CMK (cell line): ENCODE data around the gene CAPN12.
A peak's percentile ranks its signal among the peaks of the same experiment; 100 is the strongest.

Source experiments
- DNase-seq: peaks from one replicate; pipeline ENCODE4 v3.0.0-alpha.2; 2010; ENCODE audit warnings: low read depth

The CAPN12 gene

GRCh38 chr19:38695832-38696728, 48.2 kb downstream of the CAPN12 start:
- no peak for DNase-seq

DNA sequence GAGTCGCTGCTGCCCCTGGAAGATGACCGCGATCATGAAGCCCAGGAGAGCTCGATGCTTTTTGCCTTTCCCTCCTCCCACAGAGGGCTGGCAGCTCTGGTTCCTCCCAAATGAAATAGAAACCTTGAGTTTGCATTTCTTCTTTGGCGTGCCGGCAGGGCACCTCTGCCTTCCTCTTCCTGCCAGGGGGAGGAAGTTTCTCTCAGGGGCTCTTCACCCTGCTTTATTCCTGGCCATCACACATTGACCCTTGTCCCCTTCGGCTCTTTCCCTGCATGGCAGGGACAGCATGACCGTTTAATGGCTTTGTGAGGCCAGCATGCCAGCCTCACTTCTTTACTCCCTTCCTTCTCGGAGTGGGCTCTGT, 49.0 kb downstream of the CAPN12 start:
- DNase-seq = no peak

DNA sequence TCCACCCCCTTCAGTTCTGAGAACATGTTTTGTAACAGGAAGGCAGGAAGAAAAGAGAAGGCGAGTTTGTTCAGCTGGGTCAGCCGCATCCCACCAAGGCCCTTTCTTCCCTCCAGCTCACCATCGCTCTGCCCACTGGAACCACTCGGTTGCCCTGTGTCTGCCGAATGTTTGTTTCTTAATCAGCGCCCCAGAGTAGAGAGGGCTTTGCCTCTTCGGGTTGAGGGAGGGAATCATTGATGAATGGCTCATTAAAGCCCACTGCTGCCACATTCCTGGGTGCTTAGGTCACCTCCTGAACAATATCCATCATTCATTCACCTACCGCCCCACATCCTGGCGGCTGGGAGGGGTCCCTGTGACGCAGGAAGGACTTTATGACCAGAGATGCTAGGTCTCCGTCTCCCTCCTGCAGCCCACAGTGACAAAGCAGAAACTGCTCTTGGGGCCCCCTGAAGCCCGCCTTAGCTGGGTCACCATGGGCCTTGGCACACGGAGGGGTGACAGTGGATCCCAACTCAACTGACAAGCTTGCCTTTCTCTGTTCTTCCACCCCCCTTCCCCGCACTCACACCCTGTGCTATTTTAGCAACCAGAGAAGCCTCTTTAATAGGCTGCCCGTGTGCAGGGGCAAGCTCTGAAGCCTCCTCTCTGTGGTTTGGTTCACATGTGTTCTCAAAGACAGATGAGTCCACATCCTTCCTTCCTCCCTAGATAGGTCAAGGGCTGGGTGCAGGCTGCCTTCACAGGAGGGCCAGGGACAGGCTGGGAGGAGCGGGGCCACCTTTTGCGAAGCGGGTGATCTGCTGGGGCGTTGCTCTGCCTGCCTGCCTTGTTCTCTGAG, 50.7 kb downstream of the CAPN12 start:
- DNase-seq = peak; percentile 54

DNA sequence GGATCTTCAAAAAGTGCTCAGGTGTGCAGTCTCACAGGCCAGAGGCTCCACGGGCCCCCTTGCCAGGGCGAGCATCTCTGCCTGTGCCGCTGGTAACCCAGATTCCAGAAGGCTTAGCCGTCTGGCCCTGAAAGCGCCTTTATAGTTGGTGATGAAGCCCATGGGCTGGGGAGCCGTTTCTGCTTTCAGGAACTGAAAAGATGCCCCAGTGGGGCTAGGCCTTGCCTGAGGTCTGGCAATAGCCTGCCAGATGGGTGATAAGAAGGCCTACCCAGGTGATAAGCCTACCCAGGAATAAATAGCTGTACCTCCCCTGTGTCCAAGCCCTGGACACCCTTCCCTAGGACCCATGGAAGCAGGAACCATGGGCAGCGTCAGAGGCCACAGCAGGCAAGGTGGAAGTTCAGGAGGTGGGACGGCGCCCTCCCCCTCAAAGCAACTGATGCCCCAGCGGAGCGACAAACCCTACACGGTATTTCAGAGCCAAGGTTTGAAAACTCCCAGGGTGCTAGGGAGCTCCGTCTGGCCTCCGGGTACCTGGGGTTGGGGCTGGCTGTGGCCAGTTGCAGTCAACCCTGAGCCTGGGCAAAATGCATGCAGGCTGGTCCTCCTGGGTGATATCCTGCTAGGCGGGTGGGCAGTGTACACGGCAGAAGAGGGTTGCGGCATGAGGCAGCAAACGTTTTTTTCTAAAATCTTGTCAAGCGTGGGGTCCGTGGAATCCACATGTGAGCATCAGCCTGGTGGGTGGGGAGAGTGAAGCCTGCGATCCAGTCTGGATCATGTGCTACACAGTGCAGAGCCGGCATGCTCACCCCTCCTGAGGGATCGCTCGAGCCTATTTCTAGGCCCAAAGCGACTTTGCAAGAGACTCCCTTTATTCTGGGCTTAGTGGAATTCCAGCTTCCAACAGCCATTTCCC, 51.6 kb downstream of the CAPN12 start:
- no peak for DNase-seq

DNA sequence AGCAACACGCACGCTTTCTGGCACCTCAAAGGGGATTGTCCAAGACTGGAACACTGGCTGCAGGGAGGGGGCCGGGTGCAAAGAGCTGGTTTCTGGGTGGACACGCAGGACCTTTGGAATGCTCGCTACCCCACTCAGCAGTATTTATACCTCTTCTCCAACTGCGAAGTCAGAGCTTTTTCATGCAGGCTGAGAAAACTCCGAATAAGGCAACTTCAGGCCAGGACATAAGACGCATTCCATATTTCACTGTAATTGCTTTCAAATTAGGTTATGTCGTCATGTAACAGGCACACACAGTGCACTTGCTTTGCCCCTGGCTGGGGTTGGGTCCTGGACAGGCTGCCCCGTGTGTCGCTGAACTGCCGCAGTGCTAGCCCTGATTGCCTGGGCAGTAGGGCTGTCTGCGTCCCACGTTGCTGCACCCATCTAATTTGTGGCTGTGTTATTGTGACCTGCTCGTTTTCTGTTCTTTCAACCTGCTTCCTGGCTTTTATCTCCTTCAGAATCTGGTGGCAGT, 52.3 kb downstream of the CAPN12 start:
- no peak for DNase-seq

- DNase-seq = no peak
Measured at GRCh38 chr19:38690832-38691231, 53.4 kb downstream of the CAPN12 start.

DNA sequence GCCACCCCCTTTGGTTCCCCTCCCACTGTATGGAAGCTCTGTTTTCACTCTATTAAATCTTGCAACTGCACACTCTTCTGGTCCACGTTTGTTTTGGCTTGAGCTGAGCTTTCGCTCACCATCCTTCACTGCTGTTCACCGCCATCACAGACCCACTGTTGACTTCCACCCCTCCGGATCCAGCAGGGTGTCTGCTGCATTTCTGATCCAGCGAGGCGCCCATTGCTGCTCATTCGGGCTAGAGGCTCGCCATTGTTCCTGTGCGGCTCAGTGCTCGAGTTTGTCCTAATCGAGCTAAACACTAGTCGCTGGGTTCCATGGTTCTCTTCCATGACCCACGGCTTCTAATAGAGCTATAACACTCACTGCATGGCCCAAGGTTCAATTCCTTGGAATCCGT, 54.1 kb downstream of the CAPN12 start:
- no peak for DNase-seq

DNA sequence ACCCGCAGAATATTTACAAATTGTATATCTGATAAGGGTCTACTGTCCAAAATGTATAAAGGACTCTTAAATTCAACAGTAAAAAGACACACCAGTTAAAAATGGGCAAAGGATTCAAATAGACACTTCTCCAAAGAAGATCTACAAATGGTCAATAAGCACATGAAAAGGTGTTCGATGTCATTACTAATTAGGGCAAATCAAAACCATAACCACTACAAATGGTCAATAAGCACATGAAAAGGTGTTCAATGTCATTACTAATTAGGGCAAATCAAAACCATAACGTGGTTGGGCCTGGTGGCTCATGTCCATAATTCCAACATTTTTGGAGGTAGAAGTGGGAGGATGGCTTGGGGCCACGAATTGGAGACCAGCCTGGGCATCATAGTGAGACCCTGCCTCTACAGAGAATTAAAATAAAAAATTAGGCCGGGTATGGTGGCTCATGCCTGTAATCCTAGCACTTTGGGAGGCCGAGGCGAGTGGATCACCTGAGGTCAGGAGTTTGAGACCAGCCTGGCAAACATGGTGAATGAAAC, 56.4 kb downstream of the CAPN12 start:
- DNase-seq = no peak

GRCh38 chr19:38686530-38686888, 57.8 kb downstream of the CAPN12 start:
- peak; percentile 69 for DNase-seq

- DNase-seq = no peak
Measured at GRCh38 chr19:38685666-38686529, 58.4 kb downstream of the CAPN12 start.

DNA sequence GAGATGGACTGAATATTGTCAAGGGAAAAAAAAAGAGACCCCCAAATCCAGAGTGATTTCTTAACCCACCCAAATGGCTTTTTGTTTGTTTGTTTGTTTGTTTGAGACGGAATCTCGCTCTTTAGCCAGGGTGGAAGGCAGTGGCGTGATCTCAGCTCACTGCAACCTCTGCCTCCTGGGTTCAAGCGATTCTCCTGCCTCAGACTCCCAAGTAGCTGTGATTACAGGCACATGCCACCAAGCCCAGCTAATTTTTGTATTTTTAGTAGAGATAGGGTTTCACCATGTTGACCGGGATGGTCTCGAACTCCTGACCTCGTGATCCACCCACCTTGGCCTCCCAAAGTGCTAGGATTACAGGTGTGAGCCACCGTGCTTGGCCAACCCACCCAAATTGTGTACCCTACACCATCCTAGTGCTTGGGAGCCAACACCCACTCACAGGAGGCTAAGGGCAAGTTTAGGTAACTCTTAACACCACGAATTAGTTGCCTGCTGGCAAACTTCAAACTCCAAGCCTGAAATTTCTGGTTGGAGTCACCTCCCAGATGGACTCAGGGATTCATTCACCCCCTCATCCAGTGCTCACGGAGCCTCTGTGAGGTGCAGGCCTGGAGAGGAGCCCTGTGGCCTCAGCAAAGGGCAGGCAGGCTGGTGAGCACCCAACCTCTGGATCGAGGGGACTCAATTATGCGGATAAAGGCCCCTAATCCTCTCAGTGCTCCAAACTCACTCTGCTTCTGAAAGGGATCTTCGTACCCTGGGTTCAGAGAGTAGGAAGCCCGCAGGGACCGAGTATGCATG, 59.2 kb downstream of the CAPN12 start:
- DNase-seq = no peak

DNA sequence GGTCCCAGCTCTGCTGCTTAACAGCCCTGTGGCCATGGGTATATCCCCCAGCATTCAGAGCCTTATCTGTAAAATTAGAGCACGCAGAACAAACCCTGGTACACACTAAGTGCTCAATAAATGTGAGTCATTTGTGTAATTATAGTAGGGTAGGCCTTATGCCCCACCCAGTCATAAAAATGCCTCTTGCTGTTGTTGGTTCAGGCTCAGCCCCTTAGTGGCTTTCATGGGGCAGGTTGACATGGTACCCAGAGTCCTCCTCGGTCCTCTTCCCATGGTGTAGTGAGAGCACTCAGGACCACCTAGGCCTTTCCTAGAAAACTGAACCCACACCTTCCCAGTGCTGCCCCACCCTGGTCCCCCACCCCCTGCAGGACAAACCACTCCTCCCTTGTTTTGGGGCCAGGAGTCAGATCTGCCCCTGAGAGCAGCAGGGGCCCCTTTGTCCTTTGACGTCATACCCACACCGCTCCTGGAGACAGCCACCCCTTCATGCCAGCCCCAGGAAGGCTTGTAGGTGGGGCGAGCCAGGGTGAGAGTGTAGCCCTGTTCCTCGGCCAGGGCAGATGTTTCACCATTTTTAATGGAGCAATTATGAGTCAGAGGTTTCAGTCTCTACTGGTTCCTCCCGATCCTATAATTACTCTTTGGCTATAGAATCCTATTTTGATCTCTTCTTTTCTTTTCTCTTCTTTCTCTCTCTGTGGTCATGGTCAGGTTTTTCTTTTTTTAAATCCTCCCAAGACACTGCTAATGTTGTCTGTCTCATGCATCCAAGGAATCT, 60.0 kb downstream of the CAPN12 start:
- no peak for DNase-seq

GRCh38 chr19:38683393-38684077, 60.7 kb downstream of the CAPN12 start:
- no peak for DNase-seq

GRCh38 chr19:38682872-38683392, 61.3 kb downstream of the CAPN12 start:
- no peak for DNase-seq

DNA sequence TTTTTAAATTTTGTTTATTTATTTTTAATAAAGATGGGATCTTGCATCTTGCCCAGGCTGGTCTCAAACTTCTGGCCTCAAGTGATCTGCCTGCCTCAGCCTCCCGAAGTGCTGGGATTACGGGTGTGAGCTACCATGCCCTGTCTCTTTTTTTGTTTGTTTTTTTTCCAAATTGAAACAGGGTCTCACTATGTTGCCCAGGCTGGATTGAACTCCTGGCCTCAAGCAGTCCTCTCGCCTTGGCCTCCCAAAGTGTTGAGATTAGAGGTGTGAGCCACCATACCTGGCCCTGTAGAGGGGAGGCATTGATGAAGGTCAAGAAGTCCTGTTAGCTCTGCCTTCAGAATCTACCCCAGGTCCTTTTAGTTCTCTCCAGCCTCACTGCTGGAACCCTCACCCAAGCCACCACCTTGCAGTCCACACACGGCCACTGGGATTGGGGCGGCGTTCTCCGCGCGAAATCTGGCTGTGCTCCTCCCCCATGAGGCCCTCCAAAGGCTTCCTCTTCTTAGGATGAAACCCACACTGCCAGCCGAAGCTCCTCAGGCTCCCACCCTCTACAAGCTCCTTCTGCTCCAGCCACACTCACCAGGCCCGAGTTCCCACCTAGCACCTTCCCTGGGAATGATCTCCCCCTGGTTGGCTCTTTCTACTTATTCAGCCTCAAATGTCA, 61.9 kb downstream of the CAPN12 start:
- DNase-seq = no peak
